ENCODE measurements around the gene MAP3K13. TPM values are rescaled to one million over a fixed set of nuclear protein-coding genes. Genes with fewer than 3 reads are reported as not detected.

The MAP3K13 gene
- total and polyA plus RNA-seq, 10 of the 15 experiments (the other 5 are each of a cell fraction or from before 2014, with no cell fraction given) = 10.5 to 70.8 (median 26.8) TPM

DNA sequence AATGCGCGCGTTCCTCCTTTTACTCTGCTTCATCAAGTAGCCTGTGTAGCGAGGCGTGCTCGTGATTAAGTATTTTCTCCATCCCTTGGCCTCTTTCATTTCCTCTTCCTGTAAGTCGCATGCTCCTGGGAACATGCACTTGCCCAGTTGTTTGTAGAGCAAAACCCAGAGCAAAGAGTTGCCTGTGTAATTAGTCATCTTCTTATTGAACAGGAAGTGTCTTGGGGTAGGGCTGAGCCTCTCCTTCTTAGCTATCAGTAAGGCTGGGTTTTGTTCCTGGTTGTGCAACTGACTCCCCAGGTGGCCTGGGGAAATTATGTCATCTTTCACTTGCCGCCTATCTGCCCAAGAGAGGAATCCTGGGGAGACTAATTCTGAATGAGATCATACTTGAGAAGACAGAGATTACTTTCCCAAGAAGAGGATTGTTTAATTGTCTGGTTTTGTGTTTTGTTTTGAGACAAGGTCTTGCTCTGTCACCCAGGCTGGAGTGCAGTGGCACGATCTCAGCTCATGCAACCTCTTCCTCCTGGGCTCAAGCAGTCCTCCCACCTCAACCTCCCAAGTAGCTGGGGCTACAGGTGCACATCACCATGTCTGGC is 174.5 kb downstream of the MAP3K13 start (continued):
- peak; percentile 89 for TF ChIP-seq SPI1 (IDR thresholded peaks at IDR 0.05; ENCODE audit: borderline replicate concordance, insufficient read depth, low read depth, low read length)
- TF ChIP-seq, protein P1, sequence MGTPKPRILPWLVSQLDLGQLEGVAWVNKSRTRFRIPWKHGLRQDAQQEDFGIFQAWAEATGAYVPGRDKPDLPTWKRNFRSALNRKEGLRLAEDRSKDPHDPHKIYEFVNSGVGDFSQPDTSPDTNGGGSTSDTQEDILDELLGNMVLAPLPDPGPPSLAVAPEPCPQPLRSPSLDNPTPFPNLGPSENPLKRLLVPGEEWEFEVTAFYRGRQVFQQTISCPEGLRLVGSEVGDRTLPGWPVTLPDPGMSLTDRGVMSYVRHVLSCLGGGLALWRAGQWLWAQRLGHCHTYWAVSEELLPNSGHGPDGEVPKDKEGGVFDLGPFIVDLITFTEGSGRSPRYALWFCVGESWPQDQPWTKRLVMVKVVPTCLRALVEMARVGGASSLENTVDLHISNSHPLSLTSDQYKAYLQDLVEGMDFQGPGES (IDR thresholded peaks at IDR 0.05) = no peak
- TF ChIP-seq BRCA1 (IDR thresholded peaks at IDR 0.05; ENCODE audit: low read depth, low read length) = no peak
- TF ChIP-seq CBX3 (IDR thresholded peaks at IDR 0.05; ENCODE audit: borderline replicate concordance, low read depth) = no peak
- TF ChIP-seq RAD51 (IDR thresholded peaks at IDR 0.05) = no peak
- TF ChIP-seq CBX5 (IDR thresholded peaks at IDR 0.05; ENCODE audit: low read depth) = no peak
- TF ChIP-seq RUNX3 (IDR thresholded peaks at IDR 0.05; ENCODE audit: low read length) = peak; percentile 66
- TF ChIP-seq, protein P2, sequence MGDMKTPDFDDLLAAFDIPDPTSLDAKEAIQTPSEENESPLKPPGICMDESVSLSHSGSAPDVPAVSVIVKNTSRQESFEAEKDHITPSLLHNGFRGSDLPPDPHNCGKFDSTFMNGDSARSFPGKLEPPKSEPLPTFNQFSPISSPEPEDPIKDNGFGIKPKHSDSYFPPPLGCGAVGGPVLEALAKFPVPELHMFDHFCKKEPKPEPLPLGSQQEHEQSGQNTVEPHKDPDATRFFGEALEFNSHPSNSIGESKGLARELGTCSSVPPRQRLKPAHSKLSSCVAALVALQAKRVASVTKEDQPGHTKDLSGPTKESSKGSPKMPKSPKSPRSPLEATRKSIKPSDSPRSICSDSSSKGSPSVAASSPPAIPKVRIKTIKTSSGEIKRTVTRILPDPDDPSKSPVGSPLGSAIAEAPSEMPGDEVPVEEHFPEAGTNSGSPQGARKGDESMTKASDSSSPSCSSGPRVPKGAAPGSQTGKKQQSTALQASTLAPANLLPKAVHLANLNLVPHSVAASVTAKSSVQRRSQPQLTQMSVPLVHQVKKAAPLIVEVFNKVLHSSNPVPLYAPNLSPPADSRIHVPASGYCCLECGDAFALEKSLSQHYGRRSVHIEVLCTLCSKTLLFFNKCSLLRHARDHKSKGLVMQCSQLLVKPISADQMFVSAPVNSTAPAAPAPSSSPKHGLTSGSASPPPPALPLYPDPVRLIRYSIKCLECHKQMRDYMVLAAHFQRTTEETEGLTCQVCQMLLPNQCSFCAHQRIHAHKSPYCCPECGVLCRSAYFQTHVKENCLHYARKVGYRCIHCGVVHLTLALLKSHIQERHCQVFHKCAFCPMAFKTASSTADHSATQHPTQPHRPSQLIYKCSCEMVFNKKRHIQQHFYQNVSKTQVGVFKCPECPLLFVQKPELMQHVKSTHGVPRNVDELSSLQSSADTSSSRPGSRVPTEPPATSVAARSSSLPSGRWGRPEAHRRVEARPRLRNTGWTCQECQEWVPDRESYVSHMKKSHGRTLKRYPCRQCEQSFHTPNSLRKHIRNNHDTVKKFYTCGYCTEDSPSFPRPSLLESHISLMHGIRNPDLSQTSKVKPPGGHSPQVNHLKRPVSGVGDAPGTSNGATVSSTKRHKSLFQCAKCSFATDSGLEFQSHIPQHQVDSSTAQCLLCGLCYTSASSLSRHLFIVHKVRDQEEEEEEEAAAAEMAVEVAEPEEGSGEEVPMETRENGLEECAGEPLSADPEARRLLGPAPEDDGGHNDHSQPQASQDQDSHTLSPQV (IDR thresholded peaks at IDR 0.05) = no peak
- no peak for TF ChIP-seq IRF5 (IDR thresholded peaks at IDR 0.05; ENCODE audit: borderline replicate concordance)
- peak; percentile 38; the same call in 1 of the 2 replicates for TF ChIP-seq TAF1 (IDR thresholded peaks at IDR 0.05; ENCODE audit: borderline replicate concordance, low read depth, low read length)
- TF ChIP-seq ESRRA (IDR thresholded peaks at IDR 0.05; ENCODE audit: low read length) = no peak
- peak; percentile 66; the same call in 1 of the 2 replicates for TF ChIP-seq PML (IDR thresholded peaks at IDR 0.05; ENCODE audit: low read length)
- TF ChIP-seq PRDM15 (CRISPR knock-in tag; IDR thresholded peaks at IDR 0.05) = no peak
- peak; percentile 46; the same call in 1 of the 2 replicates for TF ChIP-seq CBFB (IDR thresholded peaks at IDR 0.05; ENCODE audit: low read depth)
- TF ChIP-seq MTA2 (IDR thresholded peaks at IDR 0.05; ENCODE audit: low read depth) = peak; percentile 79
- TF ChIP-seq CTCF (IDR thresholded peaks at IDR 0.05 in 2 of 3, conservative IDR thresholded peaks at IDR 0.05 in 1 of 3; ENCODE audit: control insufficient read depth in 2 of 3, extremely low read depth in 1 of 3, insufficient read depth in 1 of 3, low read depth in 3 of 3, low read length in 3 of 3) = no peak

Data from GM12878 (cell line).